GM15510 (cell line): ENCODE results near the gene BLTP3B.

Source experiments
- POLR2A ChIP-seq: IDR thresholded peaks from 3 replicates; pipeline ENCODE4 v1.6.1; 2011; ENCODE audit warnings: borderline replicate concordance; ENCODE audit not compliant: insufficient read length; ENCODE audit errors: extremely low read depth

Gene BLTP3B

GRCh38 chr12:100141998-100142850 lies 450 bp downstream of the BLTP3B start:
- peak; percentile 98 for TF ChIP-seq POLR2A

- no peak for TF ChIP-seq POLR2A
Measured at GRCh38 chr12:100141666-100141997, 1.0 kb downstream of the BLTP3B start.

- TF ChIP-seq POLR2A, result no peak
Measured at GRCh38 chr12:100138803-100139098, 3.9 kb downstream of the BLTP3B start.

GRCh38 chr12:100138048-100138802 lies 4.4 kb downstream of the BLTP3B start:
- TF ChIP-seq POLR2A, result no peak

- no peak for TF ChIP-seq POLR2A
Measured at GRCh38 chr12:100133200-100133599, 9.5 kb downstream of the BLTP3B start.

GRCh38 chr12:100128512-100128908 lies 14.2 kb downstream of the BLTP3B start:
- TF ChIP-seq POLR2A, result no peak

- no peak for TF ChIP-seq POLR2A
Measured at GRCh38 chr12:100127766-100128511, 14.7 kb downstream of the BLTP3B start.

GRCh38 chr12:100123316-100124095 lies 19.2 kb downstream of the BLTP3B start:
- TF ChIP-seq POLR2A, result no peak

GRCh38 chr12:100120355-100120754 lies 22.3 kb downstream of the BLTP3B start:
- no peak for TF ChIP-seq POLR2A

GRCh38 chr12:100115291-100115690 lies 27.4 kb downstream of the BLTP3B start:
- no peak for TF ChIP-seq POLR2A

- TF ChIP-seq POLR2A, result no peak
Measured at GRCh38 chr12:100114574-100114973, 28.1 kb downstream of the BLTP3B start.

- TF ChIP-seq POLR2A, result no peak
Measured at GRCh38 chr12:100110276-100110675, 32.4 kb downstream of the BLTP3B start.

GRCh38 chr12:100106861-100107260 lies 35.8 kb downstream of the BLTP3B start:
- TF ChIP-seq POLR2A, result no peak

GRCh38 chr12:100105661-100106060 lies 37.0 kb downstream of the BLTP3B start:
- no peak for TF ChIP-seq POLR2A

GRCh38 chr12:100101000-100101399 lies 41.7 kb downstream of the BLTP3B start:
- TF ChIP-seq POLR2A, result no peak
